Activated CD4-positive, alpha-beta T cell treated with anti-CD3 and anti-CD28 coated beads, Interleukin-2, amount 10 ng/mL, durations not matched to agents 24 days and 14 days (primary cell): ENCODE data around the gene TMEM243. TPM values are rescaled to one million over a fixed set of nuclear protein-coding genes. Genes with fewer than 3 reads are reported as not detected.
"Not testable (repeated sequence)": the region's sequence is repeated elsewhere in the genome, so short reads cannot be mapped to it uniquely, and the experiment has no call there.

Source experiments
- DNase-seq: peaks from one replicate; pipeline ENCODE4 v3.0.0; 2022
- H3K27ac Mint-ChIP-seq: one replicate; pipeline ENCODE4 v1.8.0; 2022; ENCODE audit warnings: mild to moderate bottlenecking, mixed read lengths
- H3K27me3 Mint-ChIP-seq: one replicate; pipeline ENCODE4 v1.8.0; 2022; ENCODE audit warnings: mixed read lengths
- H3K36me3 Mint-ChIP-seq: one replicate; pipeline ENCODE4 v1.8.0; 2022; ENCODE audit warnings: low read depth, mild to moderate bottlenecking, mixed read lengths
- H3K4me1 Mint-ChIP-seq: one replicate; pipeline ENCODE4 v1.8.0; 2021; ENCODE audit warnings: mixed read lengths
- H3K4me3 Mint-ChIP-seq: one replicate; pipeline ENCODE4 v1.8.0; 2022; ENCODE audit warnings: mild to moderate bottlenecking, moderate library complexity, mixed read lengths
- H3K9me3 Mint-ChIP-seq: one replicate; pipeline ENCODE4 v1.8.0; 2021; ENCODE audit warnings: mixed read lengths
- intact Hi-C: fragments of 100-400 bp; cut with micrococcal nuclease; formaldehyde crosslinking; loops from one replicate; pipeline ENCODE4 v1.15.1; 2023
- total RNA-seq: library from RNA; stranded (reverse); gene quantifications from 2 replicates; pipeline ENCODE4 v1.2.3, GENCODE V29; 2022

TMEM243 gene, protein sequence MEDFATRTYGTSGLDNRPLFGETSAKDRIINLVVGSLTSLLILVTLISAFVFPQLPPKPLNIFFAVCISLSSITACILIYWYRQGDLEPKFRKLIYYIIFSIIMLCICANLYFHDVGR
- total RNA-seq = 46.1 and 48.0 TPM in 2 replicates

DNA sequence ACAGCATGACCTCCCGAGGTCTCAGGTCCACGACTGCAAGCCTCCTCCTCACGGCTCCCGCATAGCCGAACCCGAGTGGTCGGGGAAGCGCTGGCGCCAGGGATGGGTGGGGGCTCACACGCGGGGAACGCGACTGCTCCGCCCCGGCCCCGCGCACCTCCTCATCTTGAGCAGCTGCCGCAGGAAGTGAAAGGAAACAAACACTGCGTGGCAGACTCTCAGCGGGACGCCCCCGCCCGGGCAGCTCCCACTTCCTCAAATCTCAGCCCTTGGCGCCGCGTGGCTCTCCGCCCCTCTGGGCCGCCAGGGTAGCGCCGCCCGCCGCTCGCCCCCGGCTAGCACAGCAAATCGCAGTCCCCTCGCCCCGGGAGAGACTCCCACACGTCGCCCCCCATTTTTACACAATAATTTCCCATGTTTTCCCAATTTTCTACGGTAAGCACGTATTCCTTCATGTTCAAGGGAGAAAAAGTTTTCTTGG lies at the start of gene TMEM243:
Gene TMEM243, minus strand, starts transcription at position 188 of the 481 bp plus-strand sequence. CDS start 229 bp downstream, outside the sequence.
- Mint-ChIP-seq H3K4me3 (peak within 1 kb of the TSS; percentile 99), H3K9me3 (no peaks in the 10 kb centered on the region), H3K4me1 (peaks cover 33% of the 10 kb centered on the region), H3K27me3 (peaks cover 11% of the 10 kb centered on the region), H3K36me3 (peaks cover 18% of the 10 kb centered on the region), H3K27ac (peak within 1 kb of the TSS; percentile 99)
- intact Hi-C loops = loop anchor here (1.0 to 10.0 kb wide), 8 partner anchors 17 to 1747 kb away; partner anchors contain the start of genes CROT, DBF4, DMTF1 and RUNDC3B
- DNase-seq = peak; percentile 95

DNA sequence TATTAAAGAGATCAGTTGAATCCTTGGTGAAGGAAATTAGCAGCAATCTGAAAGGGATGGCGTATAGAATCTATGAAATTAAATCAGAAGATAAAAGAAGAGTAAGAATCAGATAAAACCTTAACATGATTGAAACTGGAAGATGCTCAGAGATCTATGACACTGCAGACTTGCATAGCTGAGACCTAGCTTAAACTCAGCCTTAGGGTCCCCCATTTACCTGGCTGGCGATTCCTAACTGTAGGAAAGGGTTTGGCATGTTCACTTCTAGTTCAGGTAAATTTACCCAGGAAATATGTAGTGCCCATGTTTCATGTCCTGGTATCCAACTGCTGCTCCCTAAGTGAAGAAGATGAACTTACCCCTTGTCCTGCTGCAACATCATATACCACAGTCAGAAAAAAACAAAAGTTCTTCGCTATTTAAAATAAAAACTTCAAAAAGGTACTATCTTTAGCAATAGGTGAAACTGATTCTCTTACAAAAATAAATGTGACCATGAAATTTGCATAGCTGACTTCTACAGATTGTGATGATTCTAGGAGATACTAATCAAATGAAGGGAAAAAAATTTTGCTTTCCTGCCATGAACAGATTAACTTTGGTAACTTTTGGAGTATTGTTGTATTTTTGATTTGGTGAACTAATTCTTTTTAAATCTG lies 47.8 kb upstream of the TMEM243 start:
- peaks cover 6% of the 10 kb centered on the region for H3K27me3 Mint-ChIP-seq
- H3K4me3 Mint-ChIP-seq = no peak overlapping the region
- H3K9me3 Mint-ChIP-seq = peaks cover 3% of the 10 kb centered on the region
- H3K27ac Mint-ChIP-seq = no peak overlapping the region
- intact Hi-C loops = no loop called here
- DNase-seq = no peak
- no peaks in the 10 kb centered on the region for H3K36me3 Mint-ChIP-seq
- no peaks in the 10 kb centered on the region for H3K4me1 Mint-ChIP-seq

DNA sequence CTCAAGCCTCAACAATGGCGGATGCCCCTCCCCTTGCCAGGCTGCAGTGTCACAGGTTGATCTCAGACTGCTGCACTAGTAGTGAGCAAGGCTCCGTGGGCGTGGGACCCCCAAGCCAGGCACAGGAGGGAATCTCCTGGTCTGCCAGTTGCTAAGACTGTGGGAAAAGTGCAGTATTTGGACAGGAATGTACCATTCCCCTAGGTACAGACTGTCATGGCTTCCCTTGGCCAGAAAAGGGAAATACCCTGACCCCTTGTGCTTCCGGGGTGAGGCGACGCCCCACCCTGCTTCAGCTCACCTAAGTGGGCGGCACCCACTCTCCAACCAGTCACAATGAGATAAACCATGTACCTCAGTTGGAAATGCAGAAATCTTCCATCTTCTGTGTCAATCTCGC lies 44.0 kb upstream of the TMEM243 start:
- intact Hi-C loops = no loop called here
- no peaks in the 10 kb centered on the region for H3K36me3 Mint-ChIP-seq
- no peak for DNase-seq
- no peaks in the 10 kb centered on the region for H3K4me1 Mint-ChIP-seq
- H3K4me3 Mint-ChIP-seq = no peak overlapping the region
- peaks cover 6% of the 10 kb centered on the region for H3K27me3 Mint-ChIP-seq
- H3K9me3 Mint-ChIP-seq = peaks cover 3% of the 10 kb centered on the region
- no peak overlapping the region for H3K27ac Mint-ChIP-seq

DNA sequence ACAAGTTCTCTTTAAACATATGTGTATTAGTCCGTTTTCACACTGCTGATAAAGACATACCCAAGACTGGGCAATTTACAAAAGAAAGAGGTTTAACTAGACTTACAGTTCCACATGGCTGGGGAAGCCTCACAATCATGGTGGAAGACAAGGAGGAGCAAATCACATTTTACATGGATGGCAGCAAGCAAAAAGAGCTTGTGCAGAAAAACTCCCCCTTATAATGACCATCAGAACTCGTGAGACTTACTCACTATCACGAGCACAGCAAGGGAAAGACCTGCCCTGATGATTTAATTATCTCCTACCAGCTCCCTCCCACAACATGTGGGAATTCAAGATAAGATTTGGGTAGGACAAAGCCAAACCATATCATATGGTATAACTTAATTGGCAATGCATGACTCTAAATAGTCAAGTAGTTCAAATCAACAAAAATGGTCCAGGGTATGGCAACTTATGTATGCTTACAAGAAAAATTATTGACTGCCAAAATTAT lies 34.1 kb upstream of the TMEM243 start:
- Mint-ChIP-seq H3K4me3 (no peak overlapping the region), H3K27me3 (peaks cover 16% of the 10 kb centered on the region), H3K27ac (no peak overlapping the region), H3K9me3 (peaks cover 4% of the 10 kb centered on the region), H3K36me3 (no peaks in the 10 kb centered on the region), H3K4me1 (no peaks in the 10 kb centered on the region)
- no peak for DNase-seq
- intact Hi-C loops = no loop called here

DNA sequence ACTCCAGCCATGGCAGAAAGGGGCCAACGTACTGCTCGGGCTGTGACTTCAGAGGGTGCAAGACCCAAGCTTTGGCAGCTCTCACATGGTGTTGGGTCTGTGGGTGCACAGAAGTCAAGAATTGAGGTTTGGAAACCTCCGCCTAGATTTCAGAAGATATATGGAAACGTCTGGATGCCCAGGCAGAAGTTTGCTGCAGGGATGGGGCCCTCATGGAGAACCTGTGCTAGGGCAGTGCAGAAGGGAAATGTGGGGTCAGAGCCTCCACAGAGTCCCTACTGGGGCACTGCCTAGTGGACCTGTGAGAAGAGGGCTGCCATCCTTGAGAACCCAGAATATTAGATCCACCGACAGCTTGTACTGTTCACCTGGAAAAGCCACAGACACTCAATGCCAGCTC lies 26.1 kb upstream of the TMEM243 start:
- intact Hi-C loops = not testable (repeated sequence)

DNA sequence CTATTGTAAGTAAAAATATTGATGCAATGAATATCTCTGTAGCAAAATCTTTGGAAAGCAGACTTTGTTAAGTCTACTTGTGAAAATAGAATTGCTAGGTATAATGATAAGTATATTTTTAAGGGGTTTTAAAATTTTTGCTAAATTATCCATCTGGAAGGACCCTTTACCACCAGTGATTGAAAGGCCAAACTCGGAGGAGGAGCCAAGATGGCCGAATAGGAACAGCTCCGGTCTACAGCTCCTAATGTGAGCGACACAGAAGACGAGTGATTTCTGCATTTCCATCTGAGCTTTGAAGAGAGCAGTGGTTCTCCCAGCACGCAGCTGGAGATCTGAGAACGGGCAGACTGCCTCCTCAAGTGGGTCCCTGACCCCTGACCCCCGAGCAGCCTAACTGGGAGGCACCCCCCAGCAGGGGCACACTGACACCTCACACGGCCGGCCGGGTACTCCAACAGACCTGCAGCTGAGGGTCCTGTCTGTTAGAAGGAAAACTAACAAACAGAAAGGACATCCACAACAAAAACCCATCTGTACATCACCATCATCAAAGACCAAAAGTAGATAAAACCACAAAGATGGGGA lies 19.0 kb upstream of the TMEM243 start:
- H3K27ac Mint-ChIP-seq = not testable (repeated sequence)
- intact Hi-C loops = loop anchor here (5.0 kb wide), 2 partner anchors 36 to 181 kb away; partner anchors contain the start of gene ELAPOR2

More for the DNA sequence above, 26.1 kb upstream of the TMEM243 start:
- H3K9me3 Mint-ChIP-seq = peaks cover 16% of the 10 kb centered on the region
- DNase-seq, H3K4me1 Mint-ChIP-seq, H3K4me3 Mint-ChIP-seq, H3K27ac Mint-ChIP-seq, H3K27me3 Mint-ChIP-seq, H3K36me3 Mint-ChIP-seq: not testable (repeated sequence)

DNA sequence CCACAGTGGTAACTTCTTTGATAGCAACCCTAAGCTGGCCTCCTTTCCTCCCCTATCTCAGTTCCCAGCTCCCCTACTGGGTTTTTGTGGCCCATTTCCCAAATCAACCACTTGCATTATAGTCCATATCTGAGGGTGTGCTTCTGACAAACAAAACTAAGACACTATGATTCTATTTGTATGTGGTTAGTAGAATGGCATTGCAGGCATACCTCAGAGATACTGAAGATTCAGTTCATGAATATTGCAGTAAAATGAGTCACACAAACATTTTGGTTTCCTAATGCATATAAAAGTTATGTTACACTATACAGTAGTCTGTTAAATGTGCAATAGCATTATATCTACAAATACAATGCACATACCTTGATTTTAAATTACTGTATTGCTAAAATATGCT lies 15.4 kb upstream of the TMEM243 start:
- peaks cover 2% of the 10 kb centered on the region for H3K4me1 Mint-ChIP-seq
- intact Hi-C loops = loop anchor here (5.0 kb wide), 2 partner anchors 33 to 178 kb away; partner anchors contain the start of gene ELAPOR2

More for the DNA sequence above, 19.0 kb upstream of the TMEM243 start:
- not testable (repeated sequence) for H3K9me3 Mint-ChIP-seq, DNase-seq, H3K4me1 Mint-ChIP-seq, H3K36me3 Mint-ChIP-seq, H3K4me3 Mint-ChIP-seq
- H3K27me3 Mint-ChIP-seq = peaks cover 18% of the 10 kb centered on the region

DNA sequence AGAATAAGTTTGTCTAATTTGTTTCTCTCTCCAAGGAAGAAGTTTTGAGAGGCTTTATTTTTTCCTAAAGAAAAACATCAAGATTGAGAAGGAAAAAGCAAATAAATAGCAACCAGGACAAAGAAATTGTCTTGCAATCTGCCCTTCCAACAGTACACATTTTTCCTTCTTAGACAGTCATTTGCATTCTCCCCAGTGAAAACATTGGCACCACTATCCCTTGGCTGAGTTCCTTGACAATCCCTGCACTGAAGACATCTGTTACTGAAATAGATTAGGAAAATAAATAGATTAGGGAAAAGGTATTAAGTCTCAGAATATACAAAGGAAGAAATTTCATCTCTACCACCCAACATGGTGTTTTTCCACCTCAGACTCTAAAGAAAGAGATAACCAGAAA lies 12.2 kb upstream of the TMEM243 start:
- no peak overlapping the region for H3K27ac Mint-ChIP-seq
- no peak overlapping the region for H3K4me3 Mint-ChIP-seq
- H3K27me3 Mint-ChIP-seq = peaks cover 8% of the 10 kb centered on the region
- H3K9me3 Mint-ChIP-seq = no peaks in the 10 kb centered on the region
- no peaks in the 10 kb centered on the region for H3K36me3 Mint-ChIP-seq
- intact Hi-C loops = no loop called here
- DNase-seq = no peak
- H3K4me1 Mint-ChIP-seq = peaks cover 2% of the 10 kb centered on the region

More for the DNA sequence above, 15.4 kb upstream of the TMEM243 start:
- no peak for DNase-seq
- no peaks in the 10 kb centered on the region for H3K36me3 Mint-ChIP-seq
- H3K27ac Mint-ChIP-seq = no peak overlapping the region
- H3K27me3 Mint-ChIP-seq = peaks cover 14% of the 10 kb centered on the region
- no peak overlapping the region for H3K4me3 Mint-ChIP-seq
- no peaks in the 10 kb centered on the region for H3K9me3 Mint-ChIP-seq

DNA sequence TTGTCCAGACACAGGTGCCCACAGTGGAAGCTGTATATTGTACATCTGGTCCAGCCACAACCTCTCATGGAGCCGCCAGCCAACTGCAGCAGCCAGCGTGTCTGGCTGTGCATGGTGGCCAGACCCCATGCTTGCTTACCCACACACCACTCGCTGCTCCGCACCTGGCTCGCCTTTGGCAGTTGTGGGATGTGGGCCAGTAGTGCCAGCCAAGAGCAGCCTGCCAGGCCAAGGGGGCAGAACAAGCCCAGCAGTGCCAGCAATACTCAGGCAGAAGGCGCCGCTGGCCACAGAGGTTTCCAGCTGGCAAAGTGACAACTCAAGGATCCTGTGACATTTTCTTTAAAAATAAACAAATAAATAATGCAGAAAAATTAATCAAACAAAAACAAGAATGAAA lies 11.7 kb upstream of the TMEM243 start:
- no peak overlapping the region for H3K27ac Mint-ChIP-seq
- peaks cover 8% of the 10 kb centered on the region for H3K27me3 Mint-ChIP-seq
- DNase-seq = no peak
- H3K36me3 Mint-ChIP-seq = no peaks in the 10 kb centered on the region
- H3K4me1 Mint-ChIP-seq = peaks cover 5% of the 10 kb centered on the region
- H3K4me3 Mint-ChIP-seq = no peak overlapping the region
- intact Hi-C loops = no loop called here
- H3K9me3 Mint-ChIP-seq = no peaks in the 10 kb centered on the region

DNA sequence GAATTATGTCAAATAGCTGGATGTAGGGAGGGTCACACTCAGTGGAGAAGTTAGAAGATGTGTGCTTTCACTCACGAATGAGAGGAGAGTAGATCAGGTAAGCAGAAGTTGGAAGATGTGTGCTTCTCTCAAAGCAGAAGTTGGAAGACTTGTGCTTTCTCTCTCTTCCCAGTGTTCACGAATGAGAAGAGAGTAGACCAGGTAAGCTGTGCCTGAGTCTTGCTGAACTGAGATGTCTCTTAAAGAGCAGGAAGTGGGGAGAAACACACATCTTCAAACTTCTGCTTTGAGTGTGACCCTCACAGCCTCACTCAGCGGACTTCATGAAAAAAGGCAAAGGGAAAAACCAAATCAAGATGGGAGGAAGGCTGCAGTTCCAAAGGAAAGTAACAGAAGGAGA lies 7.0 kb upstream of the TMEM243 start:
- H3K4me1 Mint-ChIP-seq = peaks cover 8% of the 10 kb centered on the region
- intact Hi-C loops = no loop called here
- H3K4me3 Mint-ChIP-seq = no peak overlapping the region

DNA sequence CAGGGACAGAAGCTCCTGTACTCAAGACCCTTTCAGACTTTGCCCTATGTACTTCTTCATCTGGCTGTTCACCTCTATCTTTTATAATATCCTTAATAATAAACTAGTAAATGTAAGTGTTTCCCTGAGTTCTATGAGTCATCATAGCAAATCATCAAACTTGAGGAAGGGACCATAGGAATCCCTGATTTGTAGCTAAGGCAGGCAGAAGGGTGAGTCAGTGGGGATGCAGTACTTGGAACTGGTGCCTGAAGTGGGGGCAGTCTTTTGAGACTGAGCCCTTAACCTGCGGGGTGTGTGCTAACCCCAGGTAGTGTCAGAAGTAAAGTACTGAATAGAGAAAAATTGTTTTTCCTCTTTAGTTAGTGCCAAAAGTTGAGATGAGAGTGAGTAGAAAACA lies 6.2 kb upstream of the TMEM243 start:
- Mint-ChIP-seq H3K9me3 (no peaks in the 10 kb centered on the region), H3K4me1 (peaks cover 12% of the 10 kb centered on the region), H3K4me3 (no peak overlapping the region), H3K27me3 (peaks cover 9% of the 10 kb centered on the region), H3K27ac (no peak overlapping the region), H3K36me3 (no peaks in the 10 kb centered on the region)
- intact Hi-C loops = no loop called here
- no peak for DNase-seq

More for the DNA sequence above, 7.0 kb upstream of the TMEM243 start:
- H3K9me3 Mint-ChIP-seq = no peaks in the 10 kb centered on the region
- no peak overlapping the region for H3K27ac Mint-ChIP-seq
- DNase-seq = peak; percentile 51
- H3K27me3 Mint-ChIP-seq = peaks cover 1% of the 10 kb centered on the region
- no peaks in the 10 kb centered on the region for H3K36me3 Mint-ChIP-seq

DNA sequence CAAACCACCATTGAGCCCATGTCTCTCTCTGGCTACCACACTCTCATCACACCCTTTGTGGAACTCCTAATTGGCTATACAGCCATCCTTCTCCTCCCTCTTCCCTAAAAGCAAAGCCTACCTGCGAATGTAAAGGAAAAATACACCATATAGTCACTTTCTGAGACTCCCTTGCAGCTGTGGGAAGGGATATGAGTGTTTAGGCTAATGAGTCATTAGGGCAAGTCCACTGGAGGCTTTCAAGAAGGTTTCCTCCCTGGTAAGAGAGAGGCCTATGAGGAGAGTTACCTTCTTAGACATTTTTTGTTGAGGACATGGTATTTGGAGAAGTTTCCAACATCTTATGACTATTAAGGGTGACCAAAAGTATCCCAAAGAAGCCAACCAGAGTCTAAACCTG lies 4.1 kb upstream of the TMEM243 start:
- intact Hi-C loops = no loop called here

DNA sequence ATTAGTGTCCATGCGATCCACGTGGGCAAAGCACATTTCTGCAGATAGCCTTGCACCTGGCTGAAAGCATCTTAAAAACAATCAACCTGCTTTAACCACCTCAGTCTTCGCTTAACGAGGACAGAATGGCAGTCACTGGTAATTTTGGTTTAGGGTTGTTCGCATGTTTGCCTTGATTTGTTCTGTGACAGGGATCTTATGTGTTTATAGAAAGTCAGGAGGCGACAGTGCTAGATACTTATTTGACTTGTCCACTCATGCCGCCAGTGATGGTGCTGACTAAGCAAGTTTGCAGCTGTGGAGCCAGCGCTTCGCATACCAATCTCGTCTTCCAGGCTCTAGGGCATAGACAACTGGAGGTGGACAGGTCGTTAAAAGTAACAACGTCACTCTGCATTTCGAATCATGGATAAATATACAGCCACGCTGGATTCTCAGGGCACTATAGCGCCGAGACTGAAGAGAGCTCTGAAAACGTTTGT lies 1.2 kb upstream of the TMEM243 start:
- Mint-ChIP-seq H3K4me3 (peak overlapping the region; percentile 99), H3K36me3 (peaks cover 12% of the 10 kb centered on the region), H3K4me1 (peaks cover 30% of the 10 kb centered on the region), H3K9me3 (no peaks in the 10 kb centered on the region), H3K27ac (peak overlapping the region; percentile 41), H3K27me3 (peaks cover 11% of the 10 kb centered on the region)
- intact Hi-C loops = loop anchor here (1.0 to 2.0 kb wide), 3 partner anchors 16 to 125 kb away; partner anchors contain the start of genes CROT and DMTF1
- no peak for DNase-seq

More for the DNA sequence above, 4.1 kb upstream of the TMEM243 start:
- no peak overlapping the region for H3K27ac Mint-ChIP-seq
- peaks cover 19% of the 10 kb centered on the region for H3K4me1 Mint-ChIP-seq
- H3K36me3 Mint-ChIP-seq = peaks cover 7% of the 10 kb centered on the region
- H3K9me3 Mint-ChIP-seq = no peaks in the 10 kb centered on the region
- peak; percentile 53 for DNase-seq
- H3K27me3 Mint-ChIP-seq = peaks cover 11% of the 10 kb centered on the region
- no peak overlapping the region for H3K4me3 Mint-ChIP-seq
